HG03066 (cell line): Measurements from ENCODE around the gene PLXNA2.

Experiments
- ATAC-seq: cut with Tn5 transposase; IDR thresholded peaks from one replicate; pipeline ENCODE4 v1.9.1; 2021; ENCODE audit warnings: low read depth; ENCODE audit not compliant: unreplicated experiment

The PLXNA2 gene

DNA sequence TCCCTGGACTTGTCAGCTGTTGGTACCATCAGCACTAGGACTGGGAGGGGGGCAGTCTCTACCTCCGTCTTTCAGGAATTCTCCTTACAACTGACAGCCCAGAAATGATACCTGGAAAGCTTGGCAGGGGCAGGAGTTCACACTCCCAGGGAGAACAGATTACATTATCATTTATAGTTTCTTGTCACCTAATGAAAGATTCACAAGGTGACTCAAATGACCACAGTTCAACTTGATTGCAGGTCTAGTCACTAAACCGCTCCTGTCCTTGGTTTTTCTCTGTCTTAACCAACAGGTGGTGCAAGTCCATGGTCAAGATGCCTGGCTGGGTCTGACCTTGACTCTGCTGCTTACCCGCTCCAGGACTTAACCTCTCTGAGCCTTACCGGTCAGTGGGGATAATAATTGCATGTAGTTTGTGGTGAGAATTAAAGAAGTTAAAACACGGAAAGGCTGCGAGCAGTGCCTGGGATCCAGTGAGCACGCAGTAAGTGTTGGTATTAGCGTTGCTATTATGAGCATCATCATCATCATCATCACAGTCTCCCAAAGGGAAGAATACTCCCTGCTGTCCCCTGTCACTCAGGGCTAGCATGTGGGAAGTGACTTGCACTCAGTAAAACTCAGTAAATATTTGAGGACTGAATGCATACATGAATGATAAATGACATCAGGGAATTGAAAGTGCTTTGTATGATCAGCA lies 207.9 kb downstream of the PLXNA2 start:
- ATAC-seq: no peak

DNA sequence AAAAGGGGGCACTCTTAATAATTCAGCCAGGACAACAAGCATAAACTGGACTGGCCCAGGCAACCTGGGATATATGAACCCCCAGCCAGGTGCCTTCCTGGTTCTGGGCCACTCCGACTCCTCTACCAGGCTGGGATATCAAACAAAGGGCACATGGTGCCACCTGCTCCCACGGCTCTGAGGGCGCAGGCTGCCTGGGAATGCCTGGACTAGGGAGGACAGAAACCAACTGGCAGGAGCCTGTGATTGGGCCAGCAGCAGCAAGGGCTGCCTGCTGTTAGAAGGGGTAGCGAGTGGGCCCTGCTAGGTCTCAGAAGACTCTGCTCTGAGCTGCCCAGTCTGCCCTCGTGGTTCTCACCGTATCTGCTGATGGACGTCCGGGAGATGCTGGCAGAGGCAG lies 210.0 kb downstream of the PLXNA2 start:
- ATAC-seq: no peak

DNA sequence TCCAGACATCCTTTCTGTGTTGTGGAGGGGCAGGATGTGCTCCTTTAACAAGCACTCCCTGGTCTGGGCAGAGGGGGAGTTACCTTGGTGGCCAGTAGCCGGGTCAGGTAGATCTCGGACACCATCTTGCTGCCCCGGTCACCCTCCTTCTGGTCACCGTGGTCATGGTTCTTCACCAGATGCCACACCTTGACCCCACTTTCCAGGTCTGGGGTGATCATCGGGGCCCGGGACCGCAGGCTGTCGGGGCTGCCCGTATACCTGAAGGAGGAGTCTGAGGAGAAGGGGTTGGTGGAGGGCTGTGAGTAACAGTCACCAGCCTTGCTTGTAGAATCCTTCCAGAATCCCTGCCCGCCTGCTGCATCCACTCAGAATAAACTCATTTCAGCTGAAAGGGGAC lies 210.9 kb downstream of the PLXNA2 start:
- no peak for ATAC-seq

DNA sequence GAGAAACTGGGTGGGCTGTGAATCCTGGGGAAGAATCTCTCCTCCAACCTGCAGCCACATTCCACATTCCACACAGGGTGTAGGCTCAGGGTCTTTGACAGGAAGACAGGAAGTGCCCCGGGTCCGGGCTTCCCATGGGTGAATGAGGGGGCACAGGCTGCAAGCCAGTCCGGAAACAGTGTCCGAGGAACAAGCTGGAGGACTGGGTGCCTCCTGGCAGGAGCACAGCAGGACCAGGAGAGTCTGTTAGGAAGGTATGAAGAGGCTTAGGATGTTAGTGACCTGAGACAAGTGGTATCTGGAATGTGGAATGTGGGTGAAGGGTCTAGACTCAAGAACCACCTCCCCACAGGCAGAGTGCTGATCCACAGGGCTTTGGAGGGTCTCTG lies 212.3 kb downstream of the PLXNA2 start:
- no peak for ATAC-seq

DNA sequence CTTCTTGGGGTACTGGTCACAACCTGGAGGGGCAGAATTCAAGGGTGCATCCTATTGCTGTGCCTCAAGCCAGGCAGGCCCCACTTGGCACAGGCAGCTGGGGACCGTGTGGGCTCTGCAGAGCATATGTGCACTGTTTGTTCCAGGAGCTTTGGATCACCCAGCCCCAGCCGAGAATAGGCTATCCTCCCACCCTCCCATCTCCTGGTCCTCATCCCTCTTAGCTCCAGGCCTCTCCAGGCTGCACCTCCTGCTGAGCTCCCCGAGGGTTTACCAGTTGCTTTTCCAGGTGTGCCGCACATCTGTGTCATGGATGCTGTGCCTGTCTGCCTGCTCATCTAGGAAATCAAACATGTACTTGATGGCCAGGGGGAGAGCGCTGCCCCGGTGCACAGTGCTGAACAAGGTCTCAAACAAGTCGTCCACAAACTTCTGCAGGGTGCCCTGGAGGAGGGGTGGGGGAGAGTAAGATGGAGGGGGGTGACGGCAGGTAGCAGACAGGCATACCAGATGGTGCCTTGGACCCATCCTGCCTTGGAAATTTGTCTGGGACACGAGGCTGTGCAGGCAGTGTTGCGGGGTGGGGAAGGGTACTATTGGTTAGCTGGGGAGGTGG lies 212.8 kb downstream of the PLXNA2 start:
- ATAC-seq: no peak

DNA sequence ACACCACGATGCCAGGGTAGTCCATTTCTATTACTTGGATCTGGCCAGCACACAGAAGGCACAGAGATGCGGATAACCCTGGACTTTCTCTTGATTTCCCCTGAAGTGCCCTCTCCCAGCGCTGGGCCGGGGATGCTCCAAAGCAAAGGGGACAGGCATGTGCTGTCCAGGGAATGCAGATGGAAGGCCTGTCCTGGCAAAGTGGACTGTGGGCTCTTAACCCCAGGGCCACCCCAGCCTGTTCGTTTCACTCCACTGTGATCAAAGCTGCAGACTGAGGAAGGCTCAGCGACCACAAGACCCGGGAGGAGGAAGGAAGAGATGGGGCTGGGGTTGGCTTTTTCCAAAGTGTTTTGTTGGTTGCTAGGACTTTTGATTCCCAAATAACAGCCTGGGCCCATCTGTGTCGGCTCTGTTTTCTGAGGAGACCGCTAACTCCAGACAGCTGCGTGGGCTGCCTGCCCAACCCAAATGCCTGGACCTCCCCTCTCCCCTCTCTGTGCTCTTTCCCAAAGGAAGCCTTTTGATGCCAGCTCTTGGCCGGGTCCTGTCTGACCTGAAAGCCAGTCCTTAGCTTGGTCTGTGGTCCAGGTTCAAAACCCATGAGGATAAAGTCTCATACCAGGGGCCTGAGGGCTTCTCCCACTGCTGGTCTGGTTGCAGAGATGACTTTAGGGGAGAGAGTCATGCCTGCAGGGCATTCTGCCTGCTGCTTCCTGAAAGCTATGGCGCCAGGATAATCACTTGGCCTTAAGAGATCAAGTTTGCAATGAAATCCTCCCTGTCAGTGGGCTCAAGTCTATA lies 213.7 kb downstream of the PLXNA2 start:
- ATAC-seq: no peak

DNA sequence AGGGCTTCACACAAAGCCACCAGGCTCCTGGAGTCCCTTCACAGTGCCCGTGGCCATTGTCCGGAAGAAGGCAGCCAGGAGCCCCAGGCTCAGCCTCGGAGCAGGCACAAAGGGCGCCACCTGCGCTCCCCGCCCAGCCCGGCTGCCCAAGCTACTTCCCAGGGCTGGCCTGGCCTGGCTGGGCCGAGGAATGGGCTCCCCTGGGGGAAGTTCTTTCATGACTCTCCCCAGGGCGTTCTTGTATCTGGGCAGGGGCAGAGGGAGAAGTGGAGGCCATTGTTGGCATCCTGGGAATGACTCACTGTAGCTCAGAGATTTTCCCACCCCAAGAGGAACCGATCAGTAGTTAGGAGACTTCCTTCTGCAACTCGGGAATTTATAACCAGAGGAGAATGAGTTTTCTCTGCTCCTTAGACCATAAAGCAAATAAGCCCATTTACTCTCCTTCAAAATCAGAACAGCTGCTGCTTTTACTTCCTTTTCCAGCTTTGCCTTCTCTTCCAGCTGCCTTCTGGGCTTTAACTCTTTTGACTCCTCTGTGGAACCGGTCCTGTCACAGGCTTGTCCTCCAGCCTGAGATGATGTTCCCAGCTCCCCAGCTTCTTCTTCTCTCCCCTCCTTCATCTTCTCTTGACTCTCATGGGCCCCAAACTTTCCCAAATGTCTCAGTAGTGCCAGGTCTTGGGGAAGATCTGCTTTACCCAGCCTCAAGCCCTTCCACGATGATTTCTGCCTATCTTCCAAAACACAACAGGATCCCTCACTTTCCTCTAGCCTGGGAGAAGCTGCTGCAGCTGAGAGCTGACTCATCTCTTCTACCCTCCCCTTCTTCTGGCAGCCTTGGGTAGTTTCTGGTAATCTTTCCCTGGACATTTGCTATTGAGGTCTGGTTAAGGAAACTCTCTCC lies 214.6 kb downstream of the PLXNA2 start:
- no peak for ATAC-seq

DNA sequence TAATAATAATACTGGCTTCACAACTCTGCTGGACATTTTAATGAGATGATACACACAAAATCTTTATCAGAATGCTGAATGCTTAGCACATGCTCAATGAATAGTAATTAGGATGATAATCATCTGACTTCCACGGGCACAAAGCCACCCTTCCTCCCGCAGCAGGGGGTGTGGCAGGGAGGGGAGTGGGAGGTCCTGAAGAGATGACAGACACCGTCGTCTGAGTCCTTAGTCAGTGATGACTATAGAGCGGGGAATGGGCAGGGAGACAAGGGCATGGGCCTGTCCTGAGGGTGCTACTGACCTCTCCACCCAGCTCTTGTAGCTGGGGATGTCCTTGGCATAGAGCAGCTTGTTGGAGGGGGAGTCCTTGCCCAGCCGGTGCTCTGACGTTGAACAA lies 215.7 kb downstream of the PLXNA2 start:
- no peak for ATAC-seq

DNA sequence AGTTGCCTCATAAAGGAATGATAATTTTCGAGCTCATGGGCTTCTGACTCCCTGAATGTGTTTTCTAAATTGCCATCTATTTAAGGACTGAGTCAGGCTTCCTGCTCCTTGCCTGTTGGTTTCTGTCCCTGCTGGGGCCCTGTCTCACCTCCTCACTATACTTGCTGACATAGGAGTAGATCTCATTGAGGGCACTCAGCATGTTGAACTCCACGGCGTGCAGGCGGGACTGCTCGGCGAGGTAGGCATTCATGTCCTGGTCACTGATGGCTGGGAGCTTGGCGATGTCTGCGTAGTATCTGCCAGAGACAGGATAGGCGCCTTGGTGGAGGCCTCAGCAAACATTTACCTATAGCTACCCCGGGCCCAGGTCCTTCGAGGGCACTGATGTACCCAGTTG lies 216.3 kb downstream of the PLXNA2 start:
- no peak for ATAC-seq

DNA sequence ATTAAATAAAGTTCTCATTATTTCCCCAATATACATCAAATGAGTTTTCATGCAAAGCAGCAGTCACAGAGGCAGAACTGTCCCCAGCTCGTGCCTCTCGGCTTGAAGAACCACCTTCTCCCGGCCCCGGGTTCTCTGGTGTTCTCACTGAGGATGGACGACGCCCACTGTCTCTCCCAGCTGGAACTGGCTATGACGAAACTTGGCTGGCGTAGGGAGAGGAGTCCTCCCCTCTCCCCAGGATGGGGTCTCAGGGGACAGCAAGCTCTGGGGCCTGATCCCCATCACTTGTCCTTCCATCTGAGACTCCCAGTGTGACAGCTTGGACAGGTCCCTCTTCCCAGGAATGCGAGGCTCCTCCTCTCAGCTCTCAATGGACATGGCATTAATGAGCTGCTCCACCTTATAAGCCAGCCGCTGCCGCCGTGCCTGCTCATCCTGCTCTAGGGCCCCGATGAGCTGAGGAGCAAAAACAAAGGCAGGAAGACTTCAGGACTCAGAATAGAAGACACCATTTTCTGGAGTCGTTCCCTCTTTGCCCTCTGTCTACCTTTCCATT lies 217.2 kb downstream of the PLXNA2 start:
- no peak for ATAC-seq

DNA sequence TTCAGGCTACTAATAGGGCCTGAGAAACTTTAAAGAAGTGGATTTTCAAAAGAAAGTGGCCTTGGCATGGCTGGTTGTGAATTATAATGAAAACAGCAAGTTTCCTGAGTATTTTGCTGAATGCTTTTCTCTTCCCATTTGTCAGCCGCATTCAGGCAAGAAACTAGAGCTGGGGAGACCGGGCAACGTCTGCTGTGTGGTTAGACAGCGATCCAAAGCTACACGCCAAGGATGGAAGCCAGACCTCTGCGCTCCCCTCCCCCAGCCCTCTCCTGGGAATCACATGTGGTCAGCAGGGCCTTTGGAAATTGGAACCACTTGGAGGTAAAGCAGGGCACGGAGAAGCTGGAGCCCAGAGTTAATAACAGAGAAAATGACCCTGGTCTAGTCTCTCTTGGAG lies 219.2 kb downstream of the PLXNA2 start:
- no peak for ATAC-seq

DNA sequence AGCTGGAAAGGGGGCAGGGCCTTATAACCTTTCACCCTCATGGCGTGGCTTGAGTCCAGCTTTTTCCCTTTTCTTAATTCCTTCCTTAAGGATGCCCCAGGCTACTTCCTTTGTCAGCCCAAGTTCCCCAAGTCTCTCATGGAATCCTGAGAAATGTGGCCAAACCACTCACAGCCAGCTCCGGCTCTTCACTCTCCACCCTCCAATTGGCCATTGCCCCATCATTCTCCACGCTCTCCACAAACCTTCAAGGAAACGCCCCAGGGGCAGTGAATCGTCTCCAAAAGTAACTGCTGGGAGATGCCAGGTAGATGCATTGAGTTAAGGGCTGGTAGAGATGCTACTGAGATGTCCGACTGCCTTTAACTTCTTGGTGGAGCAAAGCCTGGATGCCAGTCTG lies 219.8 kb downstream of the PLXNA2 start:
- no peak for ATAC-seq

DNA sequence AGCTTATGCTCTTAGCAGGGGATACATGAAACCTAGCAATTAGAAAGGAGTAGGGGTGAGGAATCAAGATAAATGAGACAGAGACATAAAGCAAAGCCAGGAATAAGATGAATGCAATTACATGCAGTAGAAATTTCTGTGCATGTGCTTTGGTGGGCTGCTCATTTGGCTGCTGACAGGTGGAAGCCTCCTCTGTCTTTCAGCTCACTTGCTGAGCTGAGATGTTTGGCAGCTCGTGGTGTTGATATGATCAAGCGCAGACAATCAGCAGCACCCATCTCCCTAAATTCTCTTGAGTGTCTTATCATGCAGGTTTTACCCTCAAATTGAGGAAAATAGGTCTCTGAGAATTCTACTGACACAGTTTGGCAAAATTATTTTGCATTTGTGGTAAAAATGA lies 224.9 kb downstream of the PLXNA2 start:
- ATAC-seq: no peak

DNA sequence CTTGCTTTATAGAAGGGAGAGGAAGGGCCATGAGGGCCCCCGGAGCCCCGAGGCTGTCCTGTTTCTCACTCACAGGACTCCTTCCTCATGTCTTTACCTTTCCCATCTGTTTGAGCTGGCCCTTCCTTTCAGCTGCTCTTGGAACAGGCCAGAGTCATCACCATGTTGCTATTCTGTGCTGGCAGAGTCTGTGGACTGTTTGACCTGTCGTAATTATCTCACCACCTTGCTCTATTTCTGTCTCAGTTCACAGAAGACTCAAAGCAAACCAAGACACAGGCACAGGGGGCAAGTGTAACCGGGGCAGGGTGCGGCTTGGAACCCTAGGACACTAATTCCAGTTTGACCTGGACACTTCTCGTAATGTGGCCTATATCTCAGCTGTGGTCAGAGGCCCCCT lies 228.9 kb downstream of the PLXNA2 start:
- no peak for ATAC-seq

DNA sequence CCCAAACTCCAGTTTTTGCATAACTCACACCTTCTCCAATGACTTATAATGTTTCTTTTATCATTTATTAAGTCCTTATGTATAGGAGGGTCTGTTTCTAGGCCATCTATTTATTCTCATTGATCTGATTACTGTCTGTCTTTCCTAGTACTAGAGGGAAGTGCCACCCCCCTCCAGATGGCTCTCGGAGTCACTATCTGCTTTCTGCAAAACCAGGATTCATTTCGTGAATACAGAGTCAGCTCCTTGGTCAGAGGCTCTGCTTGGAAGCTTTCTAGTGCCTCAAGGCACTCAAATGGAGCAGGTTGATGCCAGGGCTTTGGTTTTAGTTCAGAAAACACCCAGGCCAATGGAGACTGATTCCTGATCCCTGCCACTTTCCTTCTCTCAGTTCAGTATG lies 231.0 kb downstream of the PLXNA2 start:
- ATAC-seq: no peak

DNA sequence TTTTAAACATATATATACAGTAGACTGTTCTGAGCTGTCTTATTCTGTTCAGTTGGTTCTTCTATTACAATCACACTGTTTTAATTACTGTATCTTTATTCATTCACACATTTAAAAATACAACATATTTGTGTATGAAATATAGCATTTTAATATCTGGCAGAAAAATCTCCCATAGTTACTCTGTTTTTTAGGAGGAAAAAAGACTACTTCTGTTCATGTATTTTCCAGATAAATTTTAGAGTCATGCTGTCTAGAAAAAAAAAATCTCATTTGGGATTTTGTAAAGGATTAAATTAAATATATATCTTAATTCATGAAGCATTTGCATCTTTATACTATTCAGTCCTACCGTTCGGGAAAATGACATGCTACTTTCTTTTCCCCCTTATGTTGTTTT lies 231.5 kb downstream of the PLXNA2 start:
- ATAC-seq: no peak

DNA sequence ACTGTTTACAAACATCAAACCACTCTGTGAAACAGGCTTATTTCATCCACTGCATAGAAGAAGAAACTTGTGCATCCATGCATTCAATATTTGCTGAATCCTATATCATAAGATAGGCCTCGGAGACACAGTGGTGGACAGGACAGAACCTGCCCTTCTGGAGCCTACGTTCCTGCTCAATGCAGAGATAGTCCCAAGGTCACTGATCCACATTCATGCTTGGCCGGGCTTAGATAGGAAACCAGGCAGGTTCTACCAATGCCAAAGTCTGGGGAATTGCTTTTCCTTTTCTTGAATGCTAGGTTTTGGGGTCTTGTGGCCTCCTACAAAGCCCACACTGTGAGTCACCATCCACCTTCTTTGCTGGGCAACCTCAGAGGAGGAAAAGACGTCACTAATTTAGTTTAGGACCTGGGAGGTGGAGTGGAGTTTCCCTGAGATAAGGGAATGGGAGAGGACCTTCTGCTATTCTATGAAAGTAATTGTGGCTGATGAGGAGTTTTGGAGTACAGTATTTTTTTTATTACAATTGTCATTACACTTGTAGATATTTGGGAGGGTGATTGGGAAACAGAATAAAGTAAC lies 233.6 kb downstream of the PLXNA2 start:
- no peak for ATAC-seq

DNA sequence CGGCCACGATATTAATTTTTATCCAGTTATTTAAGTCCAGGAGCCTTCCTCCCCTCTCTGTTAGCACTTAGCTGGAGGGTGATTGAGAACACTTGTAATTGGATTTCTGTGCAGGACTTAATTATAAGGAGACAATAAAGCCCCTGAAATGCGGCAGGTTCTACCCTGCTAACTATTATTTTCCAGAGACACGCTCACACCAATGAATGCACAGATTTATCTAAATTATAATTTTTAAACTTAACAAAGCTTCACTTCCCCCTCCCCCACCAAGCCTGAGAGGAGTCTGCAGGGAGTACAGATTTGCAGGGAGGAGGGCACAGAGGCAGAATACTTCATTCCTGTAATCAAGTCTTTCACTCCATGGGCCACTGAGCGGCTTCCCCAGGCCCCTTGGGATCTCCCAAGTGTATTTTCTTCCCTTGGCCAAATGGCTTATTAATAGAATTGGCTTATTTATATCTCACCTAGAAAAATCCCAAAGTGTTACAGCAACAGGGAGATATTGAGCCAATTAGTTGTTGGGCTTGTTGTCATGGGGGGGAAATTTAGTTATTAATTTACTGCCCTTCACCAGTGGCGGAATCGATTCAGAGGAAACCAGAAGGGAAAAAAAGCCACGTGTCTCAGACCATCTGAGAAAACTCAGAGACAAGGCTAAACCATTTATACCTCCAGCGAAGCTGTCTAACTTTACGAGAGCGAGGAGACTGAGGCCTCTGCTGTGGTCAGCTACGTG lies 234.3 kb downstream of the PLXNA2 start:
- no peak for ATAC-seq

DNA sequence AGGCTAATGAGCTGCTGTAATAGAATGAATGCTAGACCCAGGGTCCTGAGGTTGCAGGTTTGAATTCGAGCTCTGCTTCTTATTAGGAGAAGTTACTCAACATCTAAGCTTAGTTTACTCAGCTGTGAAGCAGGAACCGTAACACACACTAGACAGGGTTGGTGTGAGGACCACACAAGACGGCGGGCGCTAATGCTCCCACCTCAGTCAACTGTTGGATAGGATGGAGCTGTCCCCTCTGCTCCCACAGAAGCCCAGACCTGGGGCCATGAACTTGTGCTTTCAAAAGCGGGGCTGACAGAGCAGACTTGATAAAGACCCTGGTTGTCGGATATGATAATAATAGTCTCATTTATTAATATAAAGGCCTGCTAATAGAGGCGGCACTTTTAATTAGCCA lies 234.9 kb downstream of the PLXNA2 start:
- no peak for ATAC-seq

DNA sequence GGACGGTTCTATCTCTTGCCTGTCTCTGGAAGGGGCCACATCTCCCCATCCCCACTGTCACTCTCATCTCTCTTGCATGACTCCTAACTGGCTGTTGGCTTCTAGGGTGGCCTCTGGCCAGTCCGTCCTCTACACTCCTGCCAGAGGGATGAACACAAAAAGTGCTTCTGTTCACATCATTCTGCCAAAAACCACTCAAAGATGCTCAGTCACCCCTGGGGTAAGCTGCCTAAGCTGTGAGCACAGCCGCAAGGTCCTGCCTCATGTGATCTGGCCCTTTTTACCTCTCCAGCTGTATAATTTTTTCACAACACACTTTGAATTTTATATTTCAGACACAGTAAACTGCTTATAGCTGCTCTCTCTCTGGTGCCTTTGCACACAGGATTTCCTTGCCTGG lies 235.7 kb downstream of the PLXNA2 start:
- no peak for ATAC-seq
